ENCODE measurements around the gene MFRP.

Gene MFRP

GRCh38 chr11:119357074-119357473, 10.6 kb upstream of the MFRP start:
- no peak for DNase-seq (ENCODE audit: low spot score)

GRCh38 chr11:119356349-119357031, 10.0 kb upstream of the MFRP start:
- peak; percentile 65 for DNase-seq (ENCODE audit: low spot score)

DNA sequence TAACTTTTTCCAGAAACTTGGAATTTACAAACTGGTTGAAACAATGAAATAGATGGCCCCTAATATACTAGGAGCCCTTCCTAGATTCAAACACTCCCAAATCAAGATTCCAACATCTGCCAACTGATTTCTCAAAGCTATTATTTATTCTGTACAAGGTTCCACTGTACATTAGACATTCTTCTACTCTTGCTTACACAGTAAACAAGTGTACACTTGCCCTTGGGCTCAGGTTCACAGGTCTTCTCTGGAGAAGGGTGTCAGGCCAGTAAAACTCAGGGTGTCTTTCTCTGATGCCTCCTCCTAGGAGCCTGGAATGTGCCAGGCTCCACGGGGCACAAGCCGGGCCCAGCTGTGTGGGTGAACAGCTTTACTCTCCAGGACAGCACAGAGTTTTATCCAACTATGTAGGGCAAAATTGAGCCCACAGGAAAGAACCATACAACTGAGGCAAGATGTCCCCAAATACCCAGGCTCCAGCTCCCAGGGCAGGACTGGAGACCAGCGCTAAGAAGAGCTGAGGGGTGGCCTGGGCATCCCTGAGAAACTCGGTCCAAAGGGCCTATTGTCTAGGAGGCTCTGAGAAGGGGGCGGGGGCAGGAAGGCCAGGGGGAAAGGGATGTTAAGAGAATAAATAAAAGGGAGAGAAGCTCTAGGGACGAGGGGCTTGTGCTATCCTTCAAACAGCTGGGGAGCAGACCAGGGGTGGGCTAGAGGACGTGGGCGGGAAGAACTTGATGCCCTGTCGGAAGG, 8.8 kb upstream of the MFRP start:
- DNase-seq (ENCODE audit: low spot score) = no peak

- no peak for DNase-seq (ENCODE audit: low spot score)
Observed at GRCh38 chr11:119352857-119353260, 6.4 kb upstream of the MFRP start.

DNA sequence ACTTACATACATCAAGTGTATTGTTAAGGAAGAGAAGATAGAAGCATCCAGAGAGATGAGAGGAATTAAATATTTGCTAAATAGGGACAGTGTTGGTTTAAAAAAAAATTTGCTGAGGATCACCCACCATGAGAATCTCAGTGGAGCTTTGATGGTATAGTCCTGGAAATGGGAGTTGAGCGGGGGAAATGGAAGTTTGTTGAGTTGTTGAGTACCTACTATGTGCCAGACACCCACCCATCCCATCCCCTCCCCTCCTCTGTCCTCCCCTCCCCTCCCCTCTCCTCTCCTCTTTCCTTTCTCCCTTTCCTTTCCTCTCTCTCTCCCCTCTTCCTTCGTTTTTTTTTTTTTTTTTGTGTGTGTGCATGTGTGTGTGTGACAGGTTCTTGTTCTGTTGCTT, 4.7 kb upstream of the MFRP start:
- no peak for DNase-seq (ENCODE audit: low spot score)

DNA sequence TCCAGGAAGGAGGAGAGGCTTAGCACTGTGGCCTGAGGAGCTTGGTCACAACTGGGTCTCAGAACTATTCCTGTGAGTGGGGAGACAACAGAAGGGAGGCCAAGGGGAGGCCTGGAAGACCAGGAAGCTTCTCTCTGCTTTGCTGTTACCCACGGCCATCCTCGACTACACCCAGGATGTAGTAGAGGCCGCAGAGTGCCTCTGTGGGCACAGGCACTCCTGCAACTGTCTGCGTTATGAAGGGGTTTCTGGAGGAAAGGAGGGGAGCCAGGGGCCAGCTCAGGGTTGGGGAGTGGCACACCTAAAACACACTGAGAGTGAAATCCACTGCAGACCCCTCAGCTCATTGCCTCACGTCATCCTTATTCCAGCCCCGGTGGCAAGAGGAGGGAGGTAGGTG, 3.8 kb upstream of the MFRP start:
- no peak for DNase-seq (ENCODE audit: low spot score)

- no peak for DNase-seq (ENCODE audit: low spot score)
Observed at GRCh38 chr11:119347940-119348605, 1.6 kb upstream of the MFRP start.

- no peak for DNase-seq (ENCODE audit: low spot score)
Observed at GRCh38 chr11:119347242-119347641, 737 bp upstream of the MFRP start.

GRCh38 chr11:119345685-119346084, 820 bp downstream of the MFRP start:
- DNase-seq (ENCODE audit: low spot score) = no peak

DNA sequence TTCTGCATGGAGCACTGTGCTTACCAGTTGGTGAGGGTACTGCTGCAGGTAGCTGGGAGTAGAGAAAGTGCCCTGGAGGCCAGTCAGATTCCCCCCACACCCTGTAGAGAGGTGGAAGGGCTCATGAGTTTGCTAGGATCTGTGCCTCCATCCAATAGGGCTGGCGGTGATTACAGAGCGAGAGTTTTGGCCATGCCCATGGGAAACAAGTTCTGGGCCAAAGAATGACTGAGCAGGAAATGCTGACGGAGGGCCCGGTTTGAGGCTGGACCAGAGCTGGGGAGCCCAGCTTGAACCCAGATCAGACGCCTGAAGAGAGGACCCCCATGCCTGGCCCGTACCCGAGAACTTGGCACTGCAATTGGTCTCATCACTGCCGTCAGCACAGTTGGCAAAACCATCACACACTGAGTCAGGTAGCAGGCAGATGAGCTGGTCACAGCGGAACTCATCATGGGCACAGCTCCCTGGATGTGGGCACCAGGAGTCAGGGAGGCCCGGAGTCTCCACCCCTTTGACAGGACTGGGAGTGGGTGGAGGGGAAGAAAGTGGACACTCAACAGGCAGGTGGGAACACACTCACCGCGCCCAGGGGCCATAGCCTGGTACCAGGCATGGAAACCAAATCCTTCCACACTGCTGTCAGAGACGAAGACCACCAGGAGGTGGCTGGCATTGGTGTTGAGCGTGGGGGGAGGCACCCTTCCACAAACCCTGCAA, 2.1 kb downstream of the MFRP start:
- no peak for DNase-seq (ENCODE audit: low spot score)

GRCh38 chr11:119343726-119344125, 2.8 kb downstream of the MFRP start:
- DNase-seq (ENCODE audit: low spot score) = no peak

- no peak for DNase-seq (ENCODE audit: low spot score)
Observed at GRCh38 chr11:119342362-119343130, 4.0 kb downstream of the MFRP start.

GRCh38 chr11:119342023-119342300, 4.5 kb downstream of the MFRP start:
- DNase-seq (ENCODE audit: low spot score) = no peak

GRCh38 chr11:119341222-119342022, 5.1 kb downstream of the MFRP start:
- DNase-seq (ENCODE audit: low spot score) = no peak

DNA sequence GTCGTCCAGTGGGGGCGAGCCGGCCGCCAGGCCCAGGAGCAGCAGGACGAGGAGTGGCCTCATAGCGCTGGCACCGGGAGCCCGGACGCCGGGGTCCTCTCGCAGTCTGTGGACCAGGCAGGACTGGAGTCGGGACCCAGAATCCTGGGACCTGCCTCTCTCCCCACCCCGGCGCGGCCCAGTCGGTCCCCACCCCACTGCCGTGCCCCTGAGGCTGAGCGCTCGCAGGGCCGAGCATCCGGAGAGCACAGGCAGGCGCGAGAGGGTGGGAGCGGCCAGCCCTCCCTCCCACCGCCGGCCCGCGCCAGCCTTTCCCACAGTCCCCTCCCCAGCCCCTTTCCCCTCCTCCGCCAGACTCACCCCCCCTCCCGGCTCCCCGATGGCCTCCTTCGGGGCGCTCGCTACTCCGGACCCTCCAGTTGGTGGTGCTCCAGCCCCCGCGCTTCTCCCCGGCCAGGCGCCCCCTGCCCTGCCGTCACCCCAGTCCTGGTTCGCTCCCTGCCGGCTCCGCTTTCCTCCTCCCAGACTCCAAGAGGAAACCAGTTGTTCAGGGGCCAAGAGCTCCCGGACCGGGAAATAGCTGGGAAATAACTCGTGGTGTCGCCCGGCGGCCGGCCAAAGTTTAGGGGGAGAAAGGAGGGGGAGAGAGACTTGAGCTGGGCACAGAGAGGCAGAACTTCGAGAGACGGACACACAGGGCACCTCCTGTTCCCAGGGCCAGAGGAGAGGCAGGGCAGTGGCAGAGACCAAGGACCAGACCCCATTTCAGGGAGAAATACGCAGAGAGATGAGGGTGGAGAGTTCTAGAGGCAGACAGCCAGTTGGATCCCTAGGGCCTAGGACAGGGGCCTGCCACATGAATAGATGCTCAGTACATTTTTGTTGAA, 5.9 kb downstream of the MFRP start, which contains the start of gene C1QTNF5:
C1QTNF5 (minus strand) TSS at position 549 of the 887 bp plus-strand sequence; CDS start at position 63, 486 bp downstream.
- no peak for DNase-seq (ENCODE audit: low spot score)

DNA sequence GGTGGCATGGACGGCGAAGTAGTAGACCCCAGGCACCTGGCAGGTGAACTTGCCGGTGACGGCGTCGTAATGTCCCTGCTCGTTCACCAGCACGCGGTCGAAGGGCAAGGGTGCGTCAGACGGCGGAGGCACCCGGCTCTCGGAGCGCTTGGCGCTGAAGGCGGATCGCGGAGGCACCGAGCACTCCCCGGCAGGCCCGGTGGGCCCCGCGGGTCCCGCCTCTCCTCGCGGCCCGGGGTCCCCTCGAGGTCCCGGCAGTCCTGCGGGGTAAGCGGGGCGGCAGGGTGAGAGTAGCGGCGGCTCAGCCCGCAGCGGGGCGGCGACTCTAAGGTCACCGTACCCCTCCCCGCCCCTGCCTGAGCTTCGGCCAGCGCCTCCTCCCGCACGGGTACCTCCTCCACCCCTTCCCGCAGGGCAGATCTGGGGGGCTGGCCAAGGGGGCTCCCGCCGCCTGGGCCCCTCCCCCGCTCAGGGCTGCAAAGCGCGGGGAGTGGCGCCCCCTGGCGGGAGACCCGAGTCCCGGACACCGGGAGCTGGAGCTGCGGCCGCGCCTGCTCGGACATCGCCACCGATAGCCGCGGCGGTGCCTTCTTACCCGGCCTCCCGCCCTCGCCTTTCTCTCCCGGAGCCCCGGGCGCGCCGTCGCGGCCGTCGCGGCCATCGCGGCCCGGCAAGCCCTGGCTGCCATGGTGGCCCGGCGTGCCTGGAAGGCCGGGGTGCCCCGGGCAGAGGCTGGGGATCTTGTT, 6.7 kb downstream of the MFRP start:
- DNase-seq (ENCODE audit: low spot score) = peak; percentile 13

- DNase-seq (ENCODE audit: low spot score) = no peak
Observed at GRCh38 chr11:119338965-119339588, 7.4 kb downstream of the MFRP start.

DNA sequence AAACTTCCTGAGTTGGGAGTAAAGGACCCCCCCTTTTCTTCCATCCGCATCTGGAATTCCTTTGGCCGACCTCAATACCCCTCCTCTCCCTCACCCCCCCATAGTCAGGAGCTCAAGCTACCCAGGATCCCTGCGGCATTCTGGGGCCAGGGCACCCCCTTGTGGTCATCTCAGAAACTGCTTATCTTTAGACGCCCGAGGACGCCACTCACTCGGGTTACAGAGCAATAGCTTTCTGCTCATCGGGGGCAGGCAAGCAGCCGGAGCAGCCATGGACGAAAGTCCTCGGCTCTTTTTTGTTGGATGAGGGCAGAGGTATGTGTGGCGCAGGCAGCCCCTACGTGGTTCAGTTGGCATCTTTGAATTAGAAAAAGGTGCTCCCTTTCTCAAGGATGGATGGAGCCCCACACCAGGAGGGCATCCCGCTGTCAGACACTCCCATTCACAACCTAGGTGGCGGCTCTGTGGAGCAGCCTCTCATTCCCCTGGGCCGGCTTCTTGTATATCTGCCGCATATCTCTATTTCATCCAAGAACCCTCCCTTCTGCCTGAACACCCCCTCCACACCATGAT, 8.1 kb downstream of the MFRP start:
- DNase-seq (ENCODE audit: low spot score) = peak; percentile 74

Measured in CD4-positive, alpha-beta T cell treated with Interleukin-2 at 100 ng/mL for 4 hours (primary cell).